ENCODE results near the gene MBNL2.

Gene MBNL2

DNA sequence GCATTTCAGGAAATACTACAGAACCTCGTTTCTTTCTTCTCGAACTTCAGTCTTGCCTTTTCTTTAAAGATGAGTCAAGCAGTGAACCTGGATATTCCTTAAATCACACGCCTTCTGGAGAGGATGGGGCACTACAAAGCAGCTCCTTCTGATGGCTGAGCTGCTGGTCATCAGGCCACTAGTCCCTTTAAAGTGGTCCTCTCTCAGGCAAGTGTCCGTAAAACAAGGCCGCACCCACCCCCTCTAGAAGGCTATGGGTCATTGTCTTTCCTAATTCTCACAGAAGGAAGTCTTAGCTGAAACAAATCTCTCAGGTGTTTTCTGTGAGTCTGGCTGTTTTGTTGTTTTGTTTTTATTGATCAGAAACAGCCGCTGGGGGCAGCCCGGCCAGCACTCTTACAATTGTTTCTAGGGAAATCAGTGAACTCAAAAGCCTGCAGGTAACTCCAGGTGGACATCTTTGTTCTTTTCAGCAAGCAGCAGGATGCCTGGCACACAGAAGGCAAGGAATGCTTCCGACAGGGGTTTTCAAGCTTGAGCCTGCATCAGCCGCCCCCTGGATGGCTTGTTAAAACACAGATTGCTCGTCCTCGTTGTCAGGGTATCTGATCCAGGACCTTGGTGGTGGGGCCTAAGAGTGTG, 45.4 kb downstream of the MBNL2 start:
- no peaks in the 10 kb centered on the region for H3K9me3 ChIP-seq (ENCODE audit: control insufficient read depth, low read depth, low read length)
- peak overlapping the region; percentile 14 for H3K4me3 ChIP-seq (ENCODE audit: low read length)
- H3K27me3 ChIP-seq (ENCODE audit: control insufficient read depth, insufficient read depth, low read length), result no peaks in the 10 kb centered on the region
- H3K9ac ChIP-seq (ENCODE audit: low read length), result no peak overlapping the region
- H3K27ac ChIP-seq (ENCODE audit: low read length), result peak overlapping the region; percentile 70
- H3K36me3 ChIP-seq (ENCODE audit: control insufficient read depth, low read depth, low read length), result no peaks in the 10 kb centered on the region
- H3K4me1 ChIP-seq (ENCODE audit: control insufficient read depth, low read depth, low read length), result peaks cover 28% of the 10 kb centered on the region

DNA sequence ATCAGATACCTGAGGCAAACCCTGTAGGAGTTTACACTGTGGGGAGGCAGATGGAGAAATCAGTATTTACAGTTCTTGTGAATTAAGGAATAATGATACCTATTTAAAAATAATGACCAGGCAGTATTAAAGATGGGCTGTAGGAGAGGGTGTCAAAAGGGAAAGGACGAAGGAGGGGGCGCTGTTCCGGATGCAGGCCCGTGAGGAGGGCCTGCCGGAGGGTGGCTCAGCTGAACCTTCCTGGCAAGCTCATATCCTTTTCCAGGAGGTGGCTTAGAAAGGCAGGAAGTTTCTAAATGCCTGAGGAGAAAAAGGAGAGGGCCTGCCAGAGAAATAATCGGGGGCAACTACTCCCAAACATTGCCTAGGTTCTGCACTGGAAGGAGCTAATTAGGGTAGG, 46.6 kb downstream of the MBNL2 start:
- no peak overlapping the region for H3K4me3 ChIP-seq (ENCODE audit: low read length)
- no peaks in the 10 kb centered on the region for H3K36me3 ChIP-seq (ENCODE audit: control insufficient read depth, low read depth, low read length)
- peaks cover 28% of the 10 kb centered on the region for H3K4me1 ChIP-seq (ENCODE audit: control insufficient read depth, low read depth, low read length)
- no peak overlapping the region for H3K9ac ChIP-seq (ENCODE audit: low read length)
- no peaks in the 10 kb centered on the region for H3K9me3 ChIP-seq (ENCODE audit: control insufficient read depth, low read depth, low read length)
- no peaks in the 10 kb centered on the region for H3K27me3 ChIP-seq (ENCODE audit: control insufficient read depth, insufficient read depth, low read length)
- H3K27ac ChIP-seq (ENCODE audit: low read length), result no peak overlapping the region

DNA sequence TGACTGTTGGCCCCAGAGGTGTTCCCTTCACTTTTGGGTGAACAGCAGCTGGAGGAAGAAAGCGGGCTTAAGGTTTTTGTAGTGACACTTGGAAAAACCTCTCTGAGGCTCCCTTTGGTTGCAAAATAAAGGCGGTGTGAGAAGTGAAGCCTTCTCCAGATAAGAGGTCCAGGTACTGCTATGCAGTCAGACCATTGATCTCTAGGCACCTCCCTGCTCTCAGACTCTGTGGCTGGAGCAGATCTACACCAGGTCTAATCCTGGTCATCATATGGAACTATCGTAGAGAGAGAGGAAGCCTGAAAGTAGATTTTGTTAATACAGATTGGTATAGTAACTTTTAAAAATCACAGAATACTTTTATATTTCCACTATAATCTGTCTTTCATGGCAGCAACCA, 47.5 kb downstream of the MBNL2 start:
- Histone ChIP-seq H3K27ac (ENCODE audit: low read length) (no peak overlapping the region), H3K27me3 (ENCODE audit: control insufficient read depth, insufficient read depth, low read length) (no peaks in the 10 kb centered on the region), H3K9ac (ENCODE audit: low read length) (no peak overlapping the region), H3K9me3 (ENCODE audit: control insufficient read depth, low read depth, low read length) (no peaks in the 10 kb centered on the region), H3K4me3 (ENCODE audit: low read length) (no peak overlapping the region), H3K36me3 (ENCODE audit: control insufficient read depth, low read depth, low read length) (no peaks in the 10 kb centered on the region), H3K4me1 (ENCODE audit: control insufficient read depth, low read depth, low read length) (peaks cover 28% of the 10 kb centered on the region)

DNA sequence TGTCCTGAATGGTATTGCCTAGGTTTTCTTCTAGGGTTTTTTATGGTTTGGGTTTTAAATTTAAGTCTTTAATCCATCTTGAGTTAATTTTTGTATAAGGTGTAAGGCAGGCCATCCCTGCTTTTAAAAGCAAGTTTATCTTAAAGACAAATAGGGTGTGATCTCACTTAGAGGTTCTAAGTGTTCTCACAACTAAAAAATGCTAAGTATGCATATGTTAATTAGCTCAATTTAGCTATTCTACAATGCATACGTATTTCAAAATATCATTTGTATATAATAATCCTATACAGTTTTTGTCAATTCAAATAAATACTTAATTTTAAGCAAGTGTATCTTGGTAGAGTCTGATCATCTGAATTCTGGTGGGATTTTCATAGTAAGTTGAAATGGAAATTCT, 50.4 kb downstream of the MBNL2 start:
- Histone ChIP-seq H3K9me3 (ENCODE audit: control insufficient read depth, low read depth, low read length) (no peaks in the 10 kb centered on the region), H3K9ac (ENCODE audit: low read length) (no peak overlapping the region), H3K4me1 (ENCODE audit: control insufficient read depth, low read depth, low read length) (peaks cover 15% of the 10 kb centered on the region), H3K27ac (ENCODE audit: low read length) (no peak overlapping the region), H3K27me3 (ENCODE audit: control insufficient read depth, insufficient read depth, low read length) (no peaks in the 10 kb centered on the region), H3K36me3 (ENCODE audit: control insufficient read depth, low read depth, low read length) (no peaks in the 10 kb centered on the region), H3K4me3 (ENCODE audit: low read length) (no peak overlapping the region)

DNA sequence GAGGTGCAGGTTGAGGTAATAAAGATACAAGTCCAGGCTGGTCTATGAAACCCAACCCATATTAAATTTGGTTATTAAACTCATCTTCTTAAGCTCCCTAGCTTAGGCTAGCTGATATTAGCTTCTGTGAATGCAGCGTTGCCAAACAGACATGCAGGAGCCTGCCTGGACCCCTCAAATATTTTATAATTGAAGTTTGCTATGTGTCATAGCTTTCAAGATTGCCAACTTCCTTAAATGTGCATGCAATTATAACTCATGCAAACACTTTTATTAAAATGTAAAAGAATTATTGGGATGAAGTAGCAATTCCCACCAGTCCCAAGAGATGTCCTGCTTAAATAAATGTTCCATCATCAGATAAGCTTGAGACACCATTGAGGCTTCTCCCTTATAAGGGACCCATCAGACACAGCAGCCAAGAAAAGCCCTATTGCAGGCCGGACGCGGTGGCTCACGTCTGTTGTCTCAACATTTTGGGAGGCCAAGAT, 51.3 kb downstream of the MBNL2 start:
- no peak overlapping the region for H3K27ac ChIP-seq (ENCODE audit: low read length)
- no peaks in the 10 kb centered on the region for H3K27me3 ChIP-seq (ENCODE audit: control insufficient read depth, insufficient read depth, low read length)
- no peak overlapping the region for H3K9ac ChIP-seq (ENCODE audit: low read length)
- no peaks in the 10 kb centered on the region for H3K9me3 ChIP-seq (ENCODE audit: control insufficient read depth, low read depth, low read length)
- H3K4me3 ChIP-seq (ENCODE audit: low read length), result no peak overlapping the region
- H3K4me1 ChIP-seq (ENCODE audit: control insufficient read depth, low read depth, low read length), result peaks cover 11% of the 10 kb centered on the region
- H3K36me3 ChIP-seq (ENCODE audit: control insufficient read depth, low read depth, low read length), result no peaks in the 10 kb centered on the region

DNA sequence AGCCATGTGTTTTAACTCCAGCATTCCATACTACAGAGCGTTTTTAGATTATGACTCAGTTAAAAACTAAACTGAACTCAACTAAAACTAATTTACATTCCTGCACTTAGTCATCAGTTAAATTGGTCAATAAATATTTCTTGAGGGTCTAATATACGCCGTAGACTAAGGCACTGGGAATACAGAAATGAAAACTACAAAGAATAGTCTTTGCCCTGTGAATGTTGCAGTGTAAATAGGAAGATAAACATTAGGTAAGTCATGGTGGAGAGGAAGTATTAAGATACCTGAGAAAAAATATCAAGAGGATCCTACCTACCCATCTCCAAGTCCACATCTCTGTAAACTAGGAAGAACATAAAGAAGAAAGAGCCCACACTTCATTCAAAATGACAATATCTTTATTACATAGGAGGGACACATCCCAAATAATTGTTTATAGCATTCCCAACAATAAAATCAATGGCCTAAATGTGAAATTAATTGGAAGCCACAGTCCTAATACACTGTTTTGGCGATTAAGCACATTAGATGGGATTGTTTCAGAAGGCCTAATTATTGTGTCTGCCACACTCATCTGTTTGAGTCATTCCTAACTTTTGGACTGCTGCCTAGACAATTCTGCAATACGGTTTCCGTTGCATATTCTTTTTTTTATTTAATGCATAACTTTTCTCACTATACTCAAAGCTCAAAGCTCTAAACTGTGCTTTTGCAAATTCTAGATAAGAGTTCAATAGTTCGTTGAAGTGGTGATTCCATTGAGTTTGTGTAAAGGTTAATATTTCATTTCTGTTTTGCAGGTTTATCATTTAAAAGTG, 52.9 kb downstream of the MBNL2 start:
- no peak overlapping the region for H3K4me3 ChIP-seq (ENCODE audit: low read length)
- no peak overlapping the region for H3K9ac ChIP-seq (ENCODE audit: low read length)
- H3K27me3 ChIP-seq (ENCODE audit: control insufficient read depth, insufficient read depth, low read length), result no peaks in the 10 kb centered on the region
- H3K4me1 ChIP-seq (ENCODE audit: control insufficient read depth, low read depth, low read length), result no peaks in the 10 kb centered on the region
- no peak overlapping the region for H3K27ac ChIP-seq (ENCODE audit: low read length)
- H3K9me3 ChIP-seq (ENCODE audit: control insufficient read depth, low read depth, low read length), result no peaks in the 10 kb centered on the region
- H3K36me3 ChIP-seq (ENCODE audit: control insufficient read depth, low read depth, low read length), result no peaks in the 10 kb centered on the region

DNA sequence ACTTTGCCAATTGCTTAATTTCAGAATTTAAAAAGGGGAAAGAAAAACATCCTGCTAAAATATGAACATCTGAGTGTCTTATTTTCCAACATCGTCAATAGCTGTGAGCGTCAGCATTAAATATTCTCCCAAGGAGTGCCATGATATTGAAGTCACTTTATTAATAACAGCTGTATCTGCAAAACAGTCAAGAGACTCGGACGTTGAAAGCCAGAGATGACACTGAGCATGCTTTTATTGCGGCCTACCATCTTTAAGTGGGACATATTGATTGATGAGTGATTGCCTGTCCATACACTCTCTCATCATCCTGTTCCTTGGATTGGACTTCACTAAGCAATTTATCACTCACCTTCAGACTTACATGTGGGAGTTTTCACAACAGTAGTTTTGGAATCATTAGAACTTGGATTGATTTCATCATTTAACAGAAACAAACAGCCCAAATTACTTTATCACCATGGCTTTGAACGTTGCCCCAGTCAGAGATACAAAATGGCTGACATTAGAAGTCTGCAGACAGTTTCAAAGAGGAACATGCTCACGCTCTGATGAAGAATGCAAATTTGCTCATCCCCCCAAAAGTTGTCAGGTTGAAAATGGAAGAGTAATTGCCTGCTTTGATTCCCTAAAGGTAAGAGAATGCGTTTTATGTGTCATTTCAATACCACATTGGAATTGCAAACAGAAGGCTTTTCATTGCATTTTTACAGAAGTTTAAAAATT, 53.8 kb downstream of the MBNL2 start:
- Histone ChIP-seq H3K27ac (ENCODE audit: low read length) (no peak overlapping the region), H3K9me3 (ENCODE audit: control insufficient read depth, low read depth, low read length) (no peaks in the 10 kb centered on the region), H3K4me3 (ENCODE audit: low read length) (no peak overlapping the region), H3K9ac (ENCODE audit: low read length) (no peak overlapping the region), H3K4me1 (ENCODE audit: control insufficient read depth, low read depth, low read length) (no peaks in the 10 kb centered on the region), H3K36me3 (ENCODE audit: control insufficient read depth, low read depth, low read length) (no peaks in the 10 kb centered on the region), H3K27me3 (ENCODE audit: control insufficient read depth, insufficient read depth, low read length) (no peaks in the 10 kb centered on the region)

DNA sequence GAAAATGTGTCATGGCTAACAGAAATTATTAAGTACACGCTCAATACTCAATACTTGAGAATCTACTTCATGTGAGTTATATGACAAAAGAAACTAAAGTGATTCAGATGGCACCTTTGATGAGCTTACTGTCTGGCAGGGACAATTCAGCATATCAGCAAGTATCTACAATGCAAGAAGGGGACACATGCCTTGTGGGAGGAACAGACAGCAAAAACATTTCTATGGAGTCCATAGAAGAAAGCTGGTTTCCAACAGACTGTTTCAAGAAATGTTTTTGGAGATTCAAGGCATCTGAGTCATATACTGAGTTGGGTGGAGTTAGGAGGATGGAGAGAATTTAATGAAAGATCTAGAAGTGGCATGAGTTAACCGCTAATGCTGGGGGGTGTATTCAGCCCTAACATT, 54.7 kb downstream of the MBNL2 start:
- H3K27ac ChIP-seq (ENCODE audit: low read length), result no peak overlapping the region
- no peaks in the 10 kb centered on the region for H3K36me3 ChIP-seq (ENCODE audit: control insufficient read depth, low read depth, low read length)
- no peaks in the 10 kb centered on the region for H3K27me3 ChIP-seq (ENCODE audit: control insufficient read depth, insufficient read depth, low read length)

DNA sequence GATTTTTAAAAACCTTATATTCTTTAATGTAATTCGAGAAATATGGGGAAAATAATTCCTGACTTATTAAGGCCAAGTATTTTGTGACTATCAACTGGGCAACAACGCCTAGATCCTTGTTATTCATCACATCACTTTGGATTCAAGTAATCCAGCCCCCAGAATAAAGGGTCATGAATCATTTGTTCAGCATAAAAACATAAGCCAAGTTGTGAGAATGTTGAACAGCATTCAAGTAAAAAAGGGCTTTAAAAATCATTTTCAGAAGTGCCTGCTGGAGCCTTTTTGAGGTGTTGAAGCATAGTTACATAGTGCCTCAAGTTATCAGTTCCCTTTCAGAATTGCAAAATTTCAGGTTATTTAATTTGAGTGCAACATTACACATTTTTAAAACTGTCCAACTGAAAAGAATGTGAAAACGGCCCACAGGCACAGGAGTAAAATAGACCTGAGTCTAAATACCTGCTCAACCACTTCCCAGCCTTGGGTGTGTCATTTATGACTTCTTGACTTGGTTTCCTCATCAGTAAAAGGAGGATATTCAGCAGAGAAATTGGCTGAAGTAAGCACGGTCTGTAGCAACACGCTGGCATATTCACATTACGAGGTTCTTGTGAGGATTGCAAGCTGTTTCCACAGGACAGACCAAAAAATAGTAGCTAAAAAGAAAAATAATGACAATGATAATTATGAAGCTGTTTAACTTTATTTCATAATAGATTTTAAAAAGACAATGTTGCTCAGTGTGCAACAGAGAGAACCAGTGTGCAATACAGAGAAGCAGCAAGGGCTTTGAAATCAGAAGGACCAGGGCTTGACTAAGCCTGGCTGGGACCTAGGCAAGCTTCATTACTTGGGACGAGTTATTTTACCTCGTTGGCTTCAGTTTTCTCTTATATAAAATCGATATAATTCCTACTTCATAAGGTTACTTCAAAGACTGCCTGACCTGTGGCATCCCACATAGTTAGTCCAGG, 56.6 kb downstream of the MBNL2 start:
- H3K27ac ChIP-seq (ENCODE audit: low read length), result no peak overlapping the region
- H3K4me1 ChIP-seq (ENCODE audit: control insufficient read depth, low read depth, low read length), result no peaks in the 10 kb centered on the region
- no peak overlapping the region for H3K9ac ChIP-seq (ENCODE audit: low read length)
- H3K36me3 ChIP-seq (ENCODE audit: control insufficient read depth, low read depth, low read length), result no peaks in the 10 kb centered on the region
- H3K9me3 ChIP-seq (ENCODE audit: control insufficient read depth, low read depth, low read length), result no peaks in the 10 kb centered on the region
- no peak overlapping the region for H3K4me3 ChIP-seq (ENCODE audit: low read length)
- no peaks in the 10 kb centered on the region for H3K27me3 ChIP-seq (ENCODE audit: control insufficient read depth, insufficient read depth, low read length)

More for the DNA sequence above, 54.7 kb downstream of the MBNL2 start:
- Histone ChIP-seq H3K9me3 (ENCODE audit: control insufficient read depth, low read depth, low read length) (no peaks in the 10 kb centered on the region), H3K9ac (ENCODE audit: low read length) (no peak overlapping the region), H3K4me3 (ENCODE audit: low read length) (no peak overlapping the region), H3K4me1 (ENCODE audit: control insufficient read depth, low read depth, low read length) (no peaks in the 10 kb centered on the region)

DNA sequence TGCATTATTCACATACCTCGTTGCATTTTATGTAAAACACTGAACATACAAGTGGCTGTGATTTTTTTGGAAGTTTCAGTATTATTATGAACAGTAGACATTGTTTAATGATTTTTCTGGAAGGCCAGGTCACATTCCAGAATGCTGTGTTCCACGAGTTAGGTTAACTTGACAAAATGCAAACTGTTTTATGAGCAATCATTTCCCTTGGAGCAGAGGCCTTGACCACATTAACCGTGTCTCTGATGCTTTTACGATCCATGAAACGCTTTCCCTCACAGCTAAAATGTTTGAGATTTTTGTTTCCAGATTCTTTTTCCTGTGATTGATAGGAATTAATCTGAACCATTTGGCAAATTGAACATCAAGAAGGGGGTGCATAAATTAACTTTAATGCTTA, 57.8 kb downstream of the MBNL2 start:
- H3K36me3 ChIP-seq (ENCODE audit: control insufficient read depth, low read depth, low read length), result no peaks in the 10 kb centered on the region
- H3K9me3 ChIP-seq (ENCODE audit: control insufficient read depth, low read depth, low read length), result no peaks in the 10 kb centered on the region
- H3K4me1 ChIP-seq (ENCODE audit: control insufficient read depth, low read depth, low read length), result no peaks in the 10 kb centered on the region
- no peak overlapping the region for H3K27ac ChIP-seq (ENCODE audit: low read length)
- H3K9ac ChIP-seq (ENCODE audit: low read length), result no peak overlapping the region
- no peak overlapping the region for H3K4me3 ChIP-seq (ENCODE audit: low read length)
- no peaks in the 10 kb centered on the region for H3K27me3 ChIP-seq (ENCODE audit: control insufficient read depth, insufficient read depth, low read length)

DNA sequence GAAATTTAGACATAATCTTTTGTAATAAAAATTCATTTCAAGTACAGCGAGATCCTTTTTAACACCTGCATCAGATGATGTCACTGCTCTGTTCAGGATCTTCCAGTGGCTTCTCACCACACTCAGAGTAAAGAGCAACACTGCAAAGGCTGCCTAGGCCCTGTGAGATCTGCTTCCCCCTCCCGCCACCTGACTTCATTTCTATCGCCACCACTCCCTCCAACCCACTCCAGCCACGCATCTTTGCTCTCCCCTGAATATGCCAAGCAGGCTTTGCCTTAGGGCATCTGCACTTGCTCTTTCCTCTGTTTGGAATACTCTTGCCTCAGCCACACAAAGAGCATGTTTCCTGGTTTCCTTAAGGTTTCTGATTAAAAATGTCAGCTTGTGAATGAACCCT, 58.3 kb downstream of the MBNL2 start:
- Histone ChIP-seq H3K27ac (ENCODE audit: low read length) (no peak overlapping the region), H3K4me1 (ENCODE audit: control insufficient read depth, low read depth, low read length) (no peaks in the 10 kb centered on the region), H3K27me3 (ENCODE audit: control insufficient read depth, insufficient read depth, low read length) (no peaks in the 10 kb centered on the region), H3K9ac (ENCODE audit: low read length) (no peak overlapping the region), H3K9me3 (ENCODE audit: control insufficient read depth, low read depth, low read length) (no peaks in the 10 kb centered on the region), H3K36me3 (ENCODE audit: control insufficient read depth, low read depth, low read length) (no peaks in the 10 kb centered on the region), H3K4me3 (ENCODE audit: low read length) (no peak overlapping the region)

Measured in iPS-18a (cell line).